SKM-1 treated with dmso at 0.1 percent for 144 hours (cell line): ENCODE measurements around the gene ACTR5.

Experiments used
- DNase-seq: peaks from one replicate; lab custom pipeline; 2025; ENCODE audit not compliant: unreplicated experiment; lab: John Stamatoyannopoulos, UW

The ACTR5 gene

DNA sequence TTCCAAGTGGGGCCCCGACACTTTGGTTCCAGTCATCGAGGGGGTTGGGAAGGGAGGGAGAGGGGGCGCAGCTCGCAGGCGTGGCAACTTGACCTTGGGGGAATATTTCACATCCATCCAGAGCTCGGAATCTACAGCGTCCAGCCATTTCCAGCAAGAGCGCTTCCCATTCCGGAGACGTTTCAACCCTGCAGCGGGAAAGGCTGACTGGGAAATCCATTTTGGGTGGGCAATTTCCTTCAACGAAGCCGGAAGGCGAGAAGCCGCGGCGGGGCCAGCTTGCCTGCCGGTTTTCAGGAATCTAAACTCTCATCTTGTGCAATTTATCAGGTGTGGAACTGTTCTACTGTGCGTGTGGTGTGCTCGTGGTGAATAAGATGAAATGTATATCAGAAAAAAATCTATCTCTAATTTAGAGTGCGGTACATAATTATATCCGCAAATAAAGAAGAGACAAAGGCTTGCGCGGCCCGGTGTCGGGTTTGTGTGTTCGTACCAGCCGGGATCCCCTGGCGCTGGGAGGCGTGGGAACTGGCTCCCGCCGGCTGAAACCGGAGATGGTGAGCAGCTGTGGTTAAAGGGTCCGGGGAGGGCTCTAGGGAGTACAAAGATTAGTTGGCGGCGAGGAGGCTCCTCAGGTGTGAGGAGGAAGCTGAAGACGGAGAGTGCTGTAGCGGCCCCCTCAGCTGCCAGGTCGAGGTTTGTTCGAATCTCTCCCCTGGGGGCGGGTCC is 19.2 kb upstream of the ACTR5 start:
- no peak for DNase-seq

DNA sequence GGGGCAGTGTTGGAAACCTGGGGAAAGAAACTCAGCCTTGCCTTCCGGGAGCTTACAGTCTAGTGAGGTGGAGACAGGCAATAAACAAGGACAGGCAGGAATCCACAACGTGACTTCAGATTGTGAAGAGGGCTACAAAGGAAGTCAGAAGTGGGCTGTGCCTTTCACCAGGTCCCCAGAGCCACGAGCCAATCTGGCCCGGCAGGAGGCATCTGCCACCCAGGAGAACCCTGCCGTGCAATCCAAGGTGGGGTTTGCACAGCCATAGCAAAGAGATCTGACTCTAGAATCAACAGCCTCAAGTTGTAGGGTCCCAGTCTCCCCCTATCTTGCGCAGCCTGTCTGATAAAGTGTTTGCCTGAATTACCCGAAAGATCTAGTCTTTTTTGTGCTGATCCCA is 18.5 kb upstream of the ACTR5 start:
- no peak for DNase-seq

DNA sequence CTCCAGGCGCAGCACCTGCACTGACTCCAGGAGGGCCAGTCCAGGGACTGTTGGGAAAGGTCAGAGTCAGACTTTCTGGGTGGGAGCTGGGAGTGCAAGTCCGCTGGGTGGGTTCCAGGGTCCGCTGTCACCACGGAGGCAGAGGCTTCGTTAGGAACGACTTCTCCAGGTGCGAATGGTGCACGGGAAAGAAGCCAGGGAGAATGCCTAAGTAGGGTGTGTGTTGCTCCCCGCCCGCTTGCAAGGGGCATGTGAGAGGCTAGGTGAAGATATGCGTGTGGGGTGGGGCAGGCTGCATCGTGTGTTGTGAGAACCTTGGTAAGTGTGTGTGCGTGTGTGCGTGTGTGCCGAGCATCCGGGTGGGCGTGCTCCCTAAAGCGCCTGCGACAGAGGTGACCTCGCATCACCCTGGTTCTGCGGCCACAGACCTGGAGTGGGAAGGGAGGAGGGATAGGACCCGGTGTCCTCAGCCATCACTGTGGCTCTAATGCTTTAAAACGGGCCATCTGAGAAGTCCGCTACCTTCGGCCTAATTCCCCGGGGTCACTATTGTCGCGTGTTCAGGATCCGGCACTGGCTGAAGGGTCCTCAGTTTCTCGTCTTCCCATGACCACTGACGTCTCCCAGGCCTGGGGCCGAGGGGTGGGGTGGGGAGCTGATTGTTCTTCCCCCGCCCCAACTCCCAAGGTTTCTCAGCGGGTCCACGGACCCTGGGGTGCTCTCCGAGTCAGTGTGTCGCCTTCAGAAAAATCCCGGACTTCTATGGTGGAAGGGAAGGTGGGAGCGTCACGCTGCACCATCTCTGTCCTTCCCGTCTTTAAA is 17.9 kb upstream of the ACTR5 start:
- no peak for DNase-seq

DNA sequence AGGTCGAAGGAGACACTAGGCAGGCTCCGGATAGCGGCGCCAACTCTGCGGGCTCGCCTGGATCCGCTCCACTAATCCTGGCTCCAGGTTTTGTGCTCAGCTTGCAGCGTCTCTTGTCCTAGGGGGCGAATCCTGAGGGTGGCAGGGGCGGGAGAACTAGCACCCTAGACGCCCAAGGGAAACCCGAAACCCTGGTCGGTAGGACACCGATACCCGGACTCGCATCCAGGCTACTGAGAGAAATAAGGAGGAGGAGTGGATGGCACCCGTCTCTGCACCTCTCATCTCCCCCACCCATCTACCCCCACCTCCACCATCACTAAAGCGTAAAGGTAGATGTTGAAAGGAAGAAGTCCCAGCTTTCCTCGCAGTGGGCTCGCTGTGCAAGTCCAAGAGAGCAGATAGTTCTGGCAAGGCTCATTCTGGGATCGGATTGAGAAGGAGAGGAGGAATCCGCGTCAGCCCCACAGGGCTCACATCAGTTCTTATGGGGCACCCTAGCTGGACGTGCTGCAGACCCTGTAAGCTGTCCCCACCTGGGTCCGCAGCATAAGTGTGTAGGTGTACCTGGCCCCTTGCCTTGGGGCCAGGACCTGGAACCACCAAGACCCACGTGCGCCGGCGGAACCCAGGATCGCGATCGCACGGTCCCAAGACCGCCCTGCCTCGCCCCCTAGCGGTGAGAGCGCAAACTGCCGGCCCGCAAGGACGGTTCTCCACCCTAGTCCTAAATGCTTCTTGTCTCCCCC is 17.1 kb upstream of the ACTR5 start:
- peak; percentile 31 for DNase-seq

DNA sequence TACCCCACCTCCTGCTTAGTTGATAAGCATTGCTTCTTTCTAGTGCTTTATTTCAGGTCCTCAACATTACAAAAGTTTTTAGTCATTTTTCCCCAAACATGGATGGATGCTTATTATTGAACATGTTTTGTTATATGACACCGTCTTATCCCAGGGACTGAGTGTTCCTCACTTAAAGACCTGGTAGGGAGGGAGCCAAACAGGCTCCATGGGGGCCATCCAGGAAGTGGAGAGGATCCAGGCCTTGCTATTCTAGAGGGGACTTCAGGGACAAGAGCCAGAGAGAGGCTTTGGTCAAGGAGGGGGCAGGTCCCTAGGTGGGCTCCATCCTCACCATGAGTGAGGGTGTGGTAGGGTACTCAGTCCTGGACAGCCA is 16.5 kb upstream of the ACTR5 start:
- no peak for DNase-seq

DNA sequence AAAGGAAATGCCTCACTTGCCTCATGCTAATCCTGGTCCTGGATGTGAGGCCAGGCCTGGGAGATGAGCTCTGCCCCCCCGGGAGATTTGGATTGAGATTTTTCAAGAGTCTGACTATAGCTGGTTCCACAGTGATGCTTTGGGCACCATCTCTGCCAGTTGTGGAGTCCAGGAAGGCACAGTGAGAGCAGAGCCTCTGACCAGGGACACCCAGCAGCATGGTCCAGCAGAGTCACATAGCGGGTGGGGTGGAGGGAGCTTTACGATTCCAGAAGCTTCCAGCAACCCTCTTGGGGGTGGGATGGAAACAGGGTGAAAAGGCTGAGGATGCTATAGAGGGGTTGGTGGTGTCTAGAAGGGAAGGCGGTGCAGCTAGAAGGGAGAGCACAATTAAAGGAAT is 15.3 kb upstream of the ACTR5 start:
- DNase-seq: no peak

DNA sequence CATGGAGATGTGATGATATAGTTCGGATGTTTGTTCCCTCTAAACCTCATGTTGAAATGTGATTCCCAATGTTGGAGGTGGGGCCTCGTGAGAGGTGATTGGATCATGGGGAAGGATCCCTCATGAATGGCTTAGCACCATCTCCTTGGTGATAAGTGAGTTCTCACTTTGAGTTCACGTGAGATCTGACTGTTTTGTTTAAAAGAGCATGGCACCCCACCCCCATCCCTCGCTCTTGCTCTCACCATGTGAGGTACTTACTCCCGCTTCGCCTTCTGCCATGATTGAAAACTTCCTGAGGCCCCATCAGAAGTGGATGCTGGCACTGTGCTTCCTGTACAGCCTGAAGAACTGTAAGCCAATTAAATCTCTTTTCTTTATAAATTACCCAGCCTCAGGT is 13.1 kb upstream of the ACTR5 start:
- DNase-seq: no peak

DNA sequence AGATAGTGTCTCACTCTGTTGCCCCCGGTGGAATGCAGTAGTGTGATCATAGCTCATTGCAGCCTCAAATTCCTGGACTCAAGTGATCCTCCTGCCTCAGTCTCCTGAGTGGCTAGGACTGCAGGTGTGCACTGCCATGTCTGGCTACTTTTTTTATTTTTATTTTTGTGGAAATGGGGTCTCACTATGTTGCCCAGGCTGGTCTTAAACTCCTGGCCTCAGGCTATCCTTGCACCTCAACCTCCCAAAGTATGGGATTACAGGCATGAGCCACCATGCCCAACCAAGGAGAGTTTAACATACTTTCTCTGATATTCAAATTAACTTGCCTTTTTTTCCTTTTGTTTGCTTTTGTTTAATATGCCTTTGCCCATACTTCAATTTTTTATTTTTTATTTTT is 10.4 kb upstream of the ACTR5 start:
- DNase-seq: no peak

DNA sequence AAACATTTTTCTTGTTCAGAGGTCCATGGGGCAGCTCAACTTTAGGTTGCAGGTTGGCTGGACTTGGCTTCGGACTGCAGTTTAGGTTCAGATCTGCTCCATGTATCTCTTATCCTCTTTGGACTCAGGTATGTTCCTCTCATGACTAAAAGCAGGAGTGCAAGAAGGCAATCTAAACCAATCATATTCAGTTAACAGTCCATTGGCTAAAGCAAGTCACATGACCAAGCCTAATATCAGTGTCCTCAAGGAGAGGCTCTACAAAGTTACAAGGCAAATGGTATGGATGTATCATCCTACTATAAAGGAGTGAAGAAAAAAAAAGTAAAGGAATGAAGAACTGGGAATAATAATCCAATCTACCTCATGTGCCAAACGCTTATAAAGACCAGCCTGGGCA is 2.5 kb upstream of the ACTR5 start:
- no peak for DNase-seq

DNA sequence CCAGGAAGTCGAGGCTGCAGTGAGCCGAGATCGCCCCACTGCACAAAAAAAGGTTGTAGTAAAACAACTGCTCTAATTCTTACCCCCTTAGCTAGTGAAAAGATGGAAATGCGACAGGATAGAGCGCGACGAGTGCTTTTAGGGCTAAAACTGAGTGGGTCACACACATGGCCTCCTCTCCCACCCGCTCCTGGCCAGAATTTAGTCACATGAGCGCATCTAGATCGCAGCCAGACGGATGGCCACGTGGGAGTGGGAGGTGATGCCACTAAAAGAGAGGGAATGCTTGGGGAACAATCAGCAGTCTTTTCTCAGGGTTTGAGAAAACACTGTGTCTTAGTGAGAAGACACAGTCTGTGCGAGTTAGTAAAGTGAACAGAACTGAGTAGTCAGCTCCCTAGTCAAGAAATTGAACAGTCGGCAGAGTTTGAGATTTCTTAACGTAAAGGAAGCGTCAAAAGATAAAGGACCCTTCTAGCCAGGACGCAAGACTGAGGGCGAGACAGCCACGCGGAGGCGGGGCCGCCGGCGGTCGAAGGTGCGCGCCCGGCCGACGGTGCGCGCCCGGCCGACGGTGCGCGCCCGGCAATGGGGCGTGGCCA is 664 bp upstream of the ACTR5 start:
- no peak for DNase-seq

DNA sequence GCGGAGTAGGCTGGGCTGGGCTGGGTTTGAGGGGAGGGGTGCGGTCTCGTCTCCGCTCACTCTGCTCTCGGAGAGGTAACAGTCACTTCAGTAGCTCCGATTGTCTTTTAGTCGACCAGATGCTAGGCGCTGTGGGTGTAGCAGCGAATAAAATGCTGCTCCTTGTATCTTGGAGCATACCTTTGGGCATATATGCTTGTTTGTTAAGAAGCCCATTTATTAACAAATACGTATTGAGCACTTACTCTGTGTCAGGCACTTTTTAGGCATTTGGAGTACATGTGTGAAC is 545 bp downstream of the ACTR5 start:
- DNase-seq: no peak

DNA sequence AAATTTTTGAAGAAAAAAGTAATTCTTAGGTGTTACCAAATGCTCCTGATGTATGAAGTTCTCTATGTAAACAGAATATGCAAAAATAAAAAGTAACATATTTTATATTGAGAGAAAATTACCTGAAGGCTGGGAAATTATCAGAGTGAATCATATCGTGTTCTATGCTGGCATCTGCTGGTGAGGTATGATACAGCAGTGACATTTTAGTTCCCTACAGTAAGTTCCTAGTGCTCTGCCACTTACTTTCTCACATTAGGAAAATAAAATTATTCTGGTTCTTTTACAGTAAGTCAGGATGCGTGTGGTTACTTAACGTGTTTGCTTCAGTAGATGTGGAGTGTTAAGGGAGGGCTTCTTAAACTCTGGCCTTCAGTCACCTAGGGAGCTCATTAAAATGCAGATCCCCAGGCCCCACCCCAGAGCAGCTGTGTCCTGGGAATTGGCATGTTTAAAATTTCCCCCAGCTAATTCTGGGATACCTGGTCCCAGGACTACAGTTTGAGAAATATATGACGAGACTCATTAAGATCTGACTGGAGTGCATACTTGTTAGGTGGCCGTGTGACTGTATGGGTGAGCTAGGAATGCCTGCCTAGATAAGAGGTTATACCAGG is 3.2 kb downstream of the ACTR5 start:
- DNase-seq: peak; percentile 16

DNA sequence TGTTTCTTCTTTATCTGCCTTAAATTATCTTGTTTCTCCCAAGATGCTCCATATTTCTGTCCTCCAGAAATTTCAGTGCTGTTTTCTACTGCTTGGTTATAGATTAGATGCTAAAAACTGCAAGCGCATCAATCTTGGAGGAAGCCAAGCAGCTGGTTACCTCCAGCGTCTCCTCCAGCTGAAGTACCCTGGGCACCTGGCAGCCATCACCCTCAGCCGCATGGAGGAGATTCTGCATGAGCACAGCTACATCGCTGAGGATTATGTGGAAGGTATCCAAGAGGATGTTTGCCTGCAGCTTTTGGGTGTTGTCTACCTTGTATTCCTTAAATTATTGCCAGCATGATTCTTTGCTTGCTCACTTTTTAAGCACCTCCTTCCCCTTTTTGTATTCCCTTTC is 3.8 kb downstream of the ACTR5 start:
- DNase-seq: no peak

DNA sequence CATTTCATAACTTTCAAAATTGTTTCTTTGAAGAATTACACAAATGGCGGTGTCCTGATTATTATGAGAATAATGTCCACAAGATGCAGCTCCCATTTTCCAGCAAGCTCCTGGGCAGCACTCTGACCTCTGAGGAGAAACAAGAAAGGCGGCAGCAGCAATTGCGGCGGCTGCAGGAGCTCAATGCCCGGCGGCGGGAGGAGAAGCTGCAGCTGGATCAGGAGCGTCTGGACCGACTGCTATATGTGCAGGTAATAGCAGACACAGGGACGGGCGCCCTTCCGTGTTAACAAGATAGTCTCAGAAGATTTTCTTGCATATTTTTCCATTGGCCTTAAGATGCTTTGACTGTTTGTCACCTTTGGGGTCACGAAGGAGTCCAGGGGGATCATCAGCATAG is 6.7 kb downstream of the ACTR5 start:
- no peak for DNase-seq

DNA sequence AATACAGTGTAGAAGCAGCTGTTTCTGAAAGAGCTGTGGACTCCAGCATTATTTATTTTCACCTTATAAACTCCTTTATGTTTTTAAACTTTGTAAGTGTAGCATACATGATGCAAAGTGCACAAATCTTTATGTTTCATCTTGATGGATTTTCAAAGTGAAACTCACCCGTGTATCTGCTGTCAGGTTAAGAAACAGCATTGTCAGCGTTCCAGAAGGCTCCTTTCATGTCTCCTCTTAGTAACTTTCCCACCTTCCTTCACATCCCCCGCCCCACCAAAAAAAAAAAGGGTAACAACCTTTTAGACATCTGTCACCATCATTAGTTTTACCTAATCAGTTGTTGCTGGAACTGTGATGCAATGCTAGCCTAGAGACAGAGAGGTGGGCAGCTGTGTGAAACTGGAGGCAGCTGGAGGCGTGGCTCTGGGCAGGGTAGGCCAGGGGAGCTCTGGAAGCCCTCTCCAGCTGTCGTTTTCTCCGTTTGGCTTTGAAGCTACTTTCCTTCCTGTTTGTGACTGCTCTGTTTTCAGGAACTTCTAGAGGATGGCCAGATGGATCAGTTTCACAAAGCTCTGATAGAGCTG is 7.2 kb downstream of the ACTR5 start:
- no peak for DNase-seq

DNA sequence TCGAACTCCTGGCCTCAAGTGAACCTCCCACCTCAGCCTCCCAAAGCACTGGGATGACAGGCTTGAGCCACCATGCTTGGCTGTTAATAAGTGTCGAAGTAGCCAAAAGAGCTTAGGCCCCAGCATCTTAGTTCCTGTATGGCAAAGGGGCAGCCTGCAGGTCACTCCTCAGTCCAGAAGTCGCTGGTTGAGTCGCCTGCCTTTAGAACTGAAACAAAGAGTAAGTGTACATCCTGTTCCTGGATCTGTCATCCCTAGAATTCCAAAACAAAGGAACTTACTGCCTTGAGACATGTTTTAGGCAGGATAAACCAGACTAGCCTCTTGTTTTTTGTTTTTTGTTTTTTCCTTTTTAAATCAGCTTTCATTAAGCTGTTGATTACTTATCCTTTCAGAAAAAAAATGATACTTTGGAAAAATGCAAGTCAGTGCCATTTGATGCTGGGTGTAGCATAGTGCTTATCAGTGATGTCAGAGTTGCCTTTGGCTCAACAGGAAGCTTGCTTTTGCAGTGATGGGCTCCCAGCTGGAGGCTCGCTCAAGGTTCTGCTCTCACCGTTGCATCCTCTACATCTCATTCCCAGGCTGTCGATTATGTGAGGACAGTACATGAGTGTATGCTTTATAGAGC is 9.0 kb downstream of the ACTR5 start:
- DNase-seq: no peak

DNA sequence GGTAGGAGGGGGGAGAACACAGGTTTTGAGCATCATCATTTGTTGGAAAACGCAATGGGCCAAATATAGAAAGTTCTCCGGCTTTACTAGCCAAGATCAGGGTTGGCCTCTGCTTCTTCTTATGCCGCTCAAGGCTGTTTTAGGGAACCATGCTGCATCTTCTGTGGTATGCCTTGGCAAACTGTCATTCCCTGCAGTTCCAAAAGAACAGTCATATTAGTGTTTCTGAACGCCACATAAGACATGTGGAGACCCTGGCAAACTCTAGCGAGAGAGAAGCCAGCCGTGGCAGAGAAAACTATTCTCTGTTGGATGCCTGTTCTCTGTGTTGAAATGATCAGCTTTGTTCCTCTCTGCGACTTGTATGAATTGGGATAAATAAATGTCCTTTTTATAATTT is 10.8 kb downstream of the ACTR5 start:
- no peak for DNase-seq

DNA sequence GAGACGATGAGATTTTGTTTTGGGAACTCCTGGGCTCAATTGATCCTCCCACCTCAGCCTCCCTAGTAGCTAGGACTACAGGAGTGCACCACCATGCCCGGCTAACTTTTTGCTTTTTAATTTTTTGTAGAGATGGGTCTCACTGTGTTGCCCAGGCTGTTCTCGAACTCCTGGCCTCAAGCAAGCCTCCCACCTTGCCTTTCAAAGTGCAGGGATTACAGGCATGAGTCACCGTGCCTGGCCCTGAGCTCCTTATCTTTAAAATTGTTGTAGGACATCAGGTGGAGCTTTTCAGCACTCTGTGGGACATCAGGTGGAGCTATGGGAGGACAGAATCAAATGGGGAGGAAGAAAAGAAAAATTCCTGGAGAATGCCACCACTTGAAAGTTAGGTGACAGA is 12.7 kb downstream of the ACTR5 start:
- DNase-seq: no peak

DNA sequence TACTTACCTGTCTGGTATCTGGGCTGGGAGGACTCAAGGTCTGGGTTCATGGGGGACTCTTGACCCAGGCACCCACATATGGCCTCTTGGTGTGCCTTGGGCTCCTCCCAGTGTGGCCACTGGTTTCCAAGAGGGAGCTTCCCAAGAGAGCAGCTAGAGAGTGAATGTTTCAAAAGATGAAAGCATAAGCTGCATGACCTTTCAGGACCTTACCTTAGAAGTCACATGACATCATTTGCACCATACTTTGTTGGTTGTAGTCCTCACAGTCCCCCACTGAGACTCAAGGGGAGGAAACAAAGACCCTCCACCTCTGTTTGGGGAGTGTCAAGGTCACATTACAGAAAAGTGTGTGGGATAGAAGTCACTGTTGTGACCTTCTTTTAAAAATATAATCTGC is 13.9 kb downstream of the ACTR5 start:
- DNase-seq: no peak

DNA sequence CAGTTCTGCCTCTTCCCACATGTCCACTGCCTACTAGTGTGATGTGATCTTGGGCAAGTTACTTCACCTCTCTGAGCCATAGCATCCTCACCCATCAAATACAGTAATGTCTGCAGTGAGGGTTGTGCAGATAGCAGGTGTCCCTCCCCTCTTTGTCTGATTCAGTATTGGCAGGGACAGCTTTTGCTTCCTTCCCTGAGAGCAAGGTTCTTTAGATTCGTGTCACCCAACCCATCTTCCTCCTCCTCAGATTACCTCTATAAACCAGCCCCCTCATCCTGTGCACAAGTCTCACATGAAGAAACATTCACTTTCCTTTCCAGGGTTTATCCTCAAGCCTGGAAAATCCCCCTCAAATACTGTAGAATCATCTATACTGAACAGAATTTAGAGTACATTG is 15.4 kb downstream of the ACTR5 start:
- DNase-seq: no peak
